DOHH2 (cell line): Measurements from ENCODE around the gene CCN5.

Experiments used
- EZH2phosphoT487 ChIP-seq: fragments of 200-600 bp; sonication (generic); IDR thresholded peaks from 2 replicates; pipeline ENCODE4 v1.6.1; 2017; ENCODE audit warnings: borderline replicate concordance, mild to moderate bottlenecking, antibody characterized with exemption, low read length, moderate library complexity, mixed read lengths
- TF ChIP-seq, protein P1 (sequence below): fragments of 200-600 bp; sonication (generic); IDR thresholded peaks from one replicate; pipeline ENCODE4 v1.5.1; 2014; ENCODE audit warnings: antibody characterized with exemption, mild to moderate bottlenecking, low read depth, low read length; ENCODE audit not compliant: poor library complexity, severe bottlenecking

- TF ChIP-seq, protein P1, sequence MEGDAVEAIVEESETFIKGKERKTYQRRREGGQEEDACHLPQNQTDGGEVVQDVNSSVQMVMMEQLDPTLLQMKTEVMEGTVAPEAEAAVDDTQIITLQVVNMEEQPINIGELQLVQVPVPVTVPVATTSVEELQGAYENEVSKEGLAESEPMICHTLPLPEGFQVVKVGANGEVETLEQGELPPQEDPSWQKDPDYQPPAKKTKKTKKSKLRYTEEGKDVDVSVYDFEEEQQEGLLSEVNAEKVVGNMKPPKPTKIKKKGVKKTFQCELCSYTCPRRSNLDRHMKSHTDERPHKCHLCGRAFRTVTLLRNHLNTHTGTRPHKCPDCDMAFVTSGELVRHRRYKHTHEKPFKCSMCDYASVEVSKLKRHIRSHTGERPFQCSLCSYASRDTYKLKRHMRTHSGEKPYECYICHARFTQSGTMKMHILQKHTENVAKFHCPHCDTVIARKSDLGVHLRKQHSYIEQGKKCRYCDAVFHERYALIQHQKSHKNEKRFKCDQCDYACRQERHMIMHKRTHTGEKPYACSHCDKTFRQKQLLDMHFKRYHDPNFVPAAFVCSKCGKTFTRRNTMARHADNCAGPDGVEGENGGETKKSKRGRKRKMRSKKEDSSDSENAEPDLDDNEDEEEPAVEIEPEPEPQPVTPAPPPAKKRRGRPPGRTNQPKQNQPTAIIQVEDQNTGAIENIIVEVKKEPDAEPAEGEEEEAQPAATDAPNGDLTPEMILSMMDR: no peak
- no peak for TF ChIP-seq EZH2phosphoT487
Observed at GRCh38 chr20:44743080-44743701, 28.0 kb downstream of the CCN5 start.
